HepG2 (cell line): ENCODE data around the gene NMNAT1. TPM values are rescaled to one million over a fixed set of nuclear protein-coding genes. Genes with fewer than 3 reads are reported as not detected.

Source experiments
- AHR ChIP-seq: IDR thresholded peaks from 2 replicates; pipeline ENCODE4 v1.6.1; 2018; ENCODE audit warnings: missing genetic modification reagents, missing compliant biosample characterization
- BRCA1 ChIP-seq: sonication (generic); formaldehyde crosslinking; IDR thresholded peaks from 2 replicates; pipeline ENCODE4 v1.4.0; 2020; ENCODE audit warnings: missing genetic modification reagents
- EHMT2 ChIP-seq: fragments of 200-600 bp; sonication (generic); IDR thresholded peaks from 2 replicates; pipeline ENCODE4 v1.7.0; 2017; ENCODE audit warnings: antibody characterized with exemption, low read depth, low read length, borderline replicate concordance
- GFI1 ChIP-seq: sonication (generic); formaldehyde crosslinking; IDR thresholded peaks from 2 replicates; pipeline ENCODE4 v1.5.0; 2020; ENCODE audit warnings: missing genetic modification reagents, mild to moderate bottlenecking, borderline replicate concordance
- HES4 ChIP-seq: sonication (generic); formaldehyde crosslinking; IDR thresholded peaks from 2 replicates; pipeline ENCODE4 v1.9.0; 2021; ENCODE audit warnings: mild to moderate bottlenecking, missing genetic modification reagents, borderline replicate concordance
- KDM1A ChIP-seq: IDR thresholded peaks from 2 replicates; pipeline ENCODE4 v1.6.1; 2016; ENCODE audit warnings: missing compliant biosample characterization
- KDM2A ChIP-seq: sonication (generic); formaldehyde crosslinking; IDR thresholded peaks from 2 replicates; pipeline ENCODE4 v1.4.0; 2020; ENCODE audit warnings: low read depth, missing genetic modification reagents, borderline replicate concordance
- MIXL1 ChIP-seq: IDR thresholded peaks from 2 replicates; pipeline ENCODE4 v1.6.1; 2016
- NFRKB ChIP-seq: fragments of 450-650 bp; IDR thresholded peaks from 2 replicates; pipeline ENCODE4 v1.6.1; 2017
- REXO4 ChIP-seq: sonication (generic); formaldehyde crosslinking; IDR thresholded peaks from 2 replicates; pipeline ENCODE4 v1.8.0; 2022; ENCODE audit warnings: missing genetic modification reagents, mild to moderate bottlenecking, borderline replicate concordance
- SALL2 ChIP-seq: sonication (generic); formaldehyde crosslinking; IDR thresholded peaks from 2 replicates; pipeline ENCODE4 v1.8.1; 2023; ENCODE audit warnings: mild to moderate bottlenecking, missing genetic modification reagents, inconsistent platforms
- SP140L ChIP-seq: sonication (generic); formaldehyde crosslinking; IDR thresholded peaks from 2 replicates; pipeline ENCODE4 v1.4.0; 2020; ENCODE audit warnings: missing genetic modification reagents, borderline replicate concordance
- STAG1 ChIP-seq: sonication (generic); formaldehyde crosslinking; IDR thresholded peaks from 2 replicates; pipeline ENCODE4 v1.4.0; 2020; ENCODE audit warnings: missing genetic modification reagents
- TCF7L2 ChIP-seq: IDR thresholded peaks from 2 replicates; pipeline ENCODE4 v1.6.1; 2011; ENCODE audit warnings: mild to moderate bottlenecking, low read depth, low read length, moderate library complexity
- ZBTB38 ChIP-seq: sonication (generic); formaldehyde crosslinking; IDR thresholded peaks from 2 replicates; pipeline ENCODE4 v1.5.1; 2020; ENCODE audit warnings: mild to moderate bottlenecking, missing genetic modification reagents
- ZFX ChIP-seq: sonication (generic); formaldehyde crosslinking; IDR thresholded peaks from 2 replicates; pipeline ENCODE4 v1.4.0; 2020; ENCODE audit warnings: mild to moderate bottlenecking, low read depth, missing genetic modification reagents, moderate library complexity
- ZMAT3 ChIP-seq: sonication (generic); formaldehyde crosslinking; conservative IDR thresholded peaks from 2 replicates; pipeline ENCODE4 v1.7.0; 2021; ENCODE audit warnings: missing genetic modification reagents
- ZMYM2 ChIP-seq: sonication (generic); formaldehyde crosslinking; IDR thresholded peaks from 2 replicates; pipeline ENCODE4 v1.8.0; 2022; ENCODE audit warnings: mild to moderate bottlenecking, missing genetic modification reagents
- ZMYM4 ChIP-seq: sonication (generic); formaldehyde crosslinking; IDR thresholded peaks from 2 replicates; pipeline ENCODE4 v1.8.1; 2023; ENCODE audit warnings: mild to moderate bottlenecking, missing genetic modification reagents
- ZNF10 ChIP-seq: sonication (generic); formaldehyde crosslinking; IDR thresholded peaks from 2 replicates; pipeline ENCODE4 v1.4.0; 2020; ENCODE audit warnings: mild to moderate bottlenecking, low read depth, missing genetic modification reagents, borderline replicate concordance
- ZNF256 ChIP-seq: sonication (generic); formaldehyde crosslinking; conservative IDR thresholded peaks from 2 replicates; pipeline ENCODE4 v1.4.0; 2020; ENCODE audit warnings: missing genetic modification reagents
- ZNF260 ChIP-seq: sonication (generic); formaldehyde crosslinking; IDR thresholded peaks from 2 replicates; pipeline ENCODE4 v1.4.0; 2020; ENCODE audit warnings: missing genetic modification reagents, low read depth, mild to moderate bottlenecking, borderline replicate concordance
- ZNF333 ChIP-seq: sonication (generic); formaldehyde crosslinking; IDR thresholded peaks from 2 replicates; pipeline ENCODE4 v1.4.0; 2020; ENCODE audit warnings: mild to moderate bottlenecking, missing genetic modification reagents, borderline replicate concordance
- ZNF792 ChIP-seq: IDR thresholded peaks from 2 replicates; pipeline ENCODE4 v1.6.1; 2016
- ZSCAN12 ChIP-seq: sonication (generic); formaldehyde crosslinking; IDR thresholded peaks from 2 replicates; pipeline ENCODE4 v1.9.0; 2021; ENCODE audit warnings: mild to moderate bottlenecking, missing genetic modification reagents
- ZSCAN31 ChIP-seq: sonication (generic); formaldehyde crosslinking; IDR thresholded peaks from 2 replicates; pipeline ENCODE4 v1.5.0; 2020; ENCODE audit warnings: low read depth, mild to moderate bottlenecking, missing genetic modification reagents
- polyA plus RNA-seq, 8 experiments: library from polyadenylated mRNA; depleted of rRNA in 3 of 8; stranded (reverse) in 7 of 8; unstranded in 1 of 8; fragments of >200 nt; fragmentation: Illumina TruSeq in 4 of 8; extraction: Trizol in 4 of 8; gene quantifications; 2 replicates each; pipeline versions ENCODE4 v1.2.1 to v1.2.3, GENCODE V29; 2011 to 2016; ENCODE audit warnings: low read depth in 4 of 8, missing spikeins in 1 of 8, mixed read lengths in 1 of 8; ENCODE audit not compliant: insufficient read depth in 1 of 8
- total RNA-seq, 5 experiments: library from RNA; depleted of rRNA; stranded (reverse); fragments of >200 nt; fragmentation: Illumina TruSeq; extraction: Trizol; gene quantifications; 2 replicates each; pipeline ENCODE4 v1.2.3, GENCODE V29; 2016; ENCODE audit warnings: low read depth in 1 of 5
- TF ChIP-seq, protein P1 (sequence below): fragments of 450-650 bp; IDR thresholded peaks from 2 replicates; pipeline ENCODE4 v1.6.1; 2016
- TF ChIP-seq, protein P2 (sequence below): sonication (generic); formaldehyde crosslinking; IDR thresholded peaks from 2 replicates; pipeline ENCODE4 v1.5.0; 2020; ENCODE audit warnings: missing genetic modification reagents
- TF ChIP-seq, protein P3 (sequence below): sonication (generic); formaldehyde crosslinking; IDR thresholded peaks from 2 replicates; pipeline ENCODE4 v1.5.1; 2020; ENCODE audit warnings: missing genetic modification reagents, mild to moderate bottlenecking, borderline replicate concordance

Gene NMNAT1
- total and polyA plus RNA-seq, 2 of the 13 experiments (the other 11 are each of a cell fraction or from before 2014, with no cell fraction given), result 5.6 to 12.2 TPM

DNA sequence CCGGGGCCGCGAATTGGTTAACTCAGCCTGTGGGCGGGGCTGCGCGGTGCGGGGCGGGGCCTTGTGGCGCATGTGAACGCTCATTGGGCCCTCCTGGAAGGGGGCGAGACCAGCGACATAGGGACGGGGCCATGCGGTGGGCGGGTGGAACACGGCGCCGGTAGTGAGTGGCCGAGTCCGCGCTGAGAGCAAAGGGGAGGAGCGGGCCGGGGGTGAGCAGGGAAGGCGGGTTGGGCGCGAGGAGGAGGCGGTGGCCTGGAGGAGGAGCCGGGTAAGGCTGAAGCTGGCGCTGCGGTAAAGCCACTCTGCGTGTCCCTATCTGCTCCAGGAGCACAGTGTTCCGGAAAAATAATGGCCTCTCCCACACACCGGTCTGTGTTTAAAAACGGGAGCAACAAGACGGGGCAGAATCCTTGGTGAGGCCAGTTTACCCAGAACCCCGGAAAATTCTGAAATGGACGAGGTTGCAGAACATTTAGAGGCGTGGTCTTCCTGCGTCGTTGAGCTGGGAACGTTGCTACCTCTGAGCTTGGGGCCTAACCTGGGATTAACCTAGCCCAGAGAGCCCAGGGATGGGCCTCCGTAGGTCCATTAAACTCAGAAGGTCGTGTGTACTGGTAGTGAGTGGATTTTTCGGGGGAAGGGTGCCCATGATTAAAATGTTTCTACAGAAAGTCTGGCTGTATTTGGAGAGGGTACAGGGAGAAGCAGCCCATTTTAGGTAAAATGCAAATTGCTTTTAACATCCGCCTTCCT is 32.7 kb upstream of the NMNAT1 start (continued):
- TF ChIP-seq HES4 (CRISPR knock-in tag), result no peak
- TF ChIP-seq ZSCAN12 (CRISPR knock-in tag), result 0 out of 2 replicates have a peak, but pooled peaks have one; percentile 52
- peak; percentile 65 for TF ChIP-seq ZMYM4 (CRISPR knock-in tag)
- TF ChIP-seq TCF7L2, result no peak
- no peak for TF ChIP-seq STAG1 (CRISPR knock-in tag)
- no peak for TF ChIP-seq ZNF260 (CRISPR knock-in tag)
- peak; percentile 66; the same call in 1 of the 2 replicates for TF ChIP-seq KDM2A (CRISPR knock-in tag)
- no peak for TF ChIP-seq KDM1A (CRISPR knock-in tag)
- TF ChIP-seq EHMT2, result no peak
- peak; percentile 81; the same call in 1 of the 2 replicates for TF ChIP-seq ZNF256 (CRISPR knock-in tag)
- TF ChIP-seq AHR (CRISPR knock-in tag), result no peak
- TF ChIP-seq ZMYM2 (CRISPR knock-in tag), result no peak
- no peak for TF ChIP-seq ZNF10 (CRISPR knock-in tag)
- TF ChIP-seq BRCA1 (CRISPR knock-in tag), result peak; percentile 61; the same call in 1 of the 2 replicates
- peak; percentile 65 for TF ChIP-seq ZFX (CRISPR knock-in tag)
- peak; percentile 37; the same call in 1 of the 2 replicates for TF ChIP-seq MIXL1 (CRISPR knock-in tag)
- TF ChIP-seq GFI1 (CRISPR knock-in tag), result no peak
- TF ChIP-seq ZBTB38 (CRISPR knock-in tag), result peak; percentile 17; the same call in 1 of the 2 replicates
- no peak for TF ChIP-seq ZNF792 (CRISPR knock-in tag)
- peak; percentile 58; the same call in 1 of the 2 replicates for TF ChIP-seq ZMAT3 (CRISPR knock-in tag)
- TF ChIP-seq SALL2 (CRISPR knock-in tag), result peak; percentile 52; the same call in 1 of the 2 replicates
- TF ChIP-seq NFRKB, result no peak
- TF ChIP-seq SP140L (CRISPR knock-in tag), result no peak
- TF ChIP-seq, protein P1, sequence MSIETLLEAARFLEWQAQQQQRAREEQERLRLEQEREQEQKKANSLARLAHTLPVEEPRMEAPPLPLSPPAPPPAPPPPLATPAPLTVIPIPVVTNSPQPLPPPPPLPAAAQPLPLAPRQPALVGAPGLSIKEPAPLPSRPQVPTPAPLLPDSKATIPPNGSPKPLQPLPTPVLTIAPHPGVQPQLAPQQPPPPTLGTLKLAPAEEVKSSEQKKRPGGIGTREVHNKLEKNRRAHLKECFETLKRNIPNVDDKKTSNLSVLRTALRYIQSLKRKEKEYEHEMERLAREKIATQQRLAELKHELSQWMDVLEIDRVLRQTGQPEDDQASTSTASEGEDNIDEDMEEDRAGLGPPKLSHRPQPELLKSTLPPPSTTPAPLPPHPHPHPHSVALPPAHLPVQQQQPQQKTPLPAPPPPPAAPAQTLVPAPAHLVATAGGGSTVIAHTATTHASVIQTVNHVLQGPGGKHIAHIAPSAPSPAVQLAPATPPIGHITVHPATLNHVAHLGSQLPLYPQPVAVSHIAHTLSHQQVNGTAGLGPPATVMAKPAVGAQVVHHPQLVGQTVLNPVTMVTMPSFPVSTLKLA, result peak; percentile 63
- no peak for TF ChIP-seq REXO4 (CRISPR knock-in tag)
- TF ChIP-seq, protein P2, sequence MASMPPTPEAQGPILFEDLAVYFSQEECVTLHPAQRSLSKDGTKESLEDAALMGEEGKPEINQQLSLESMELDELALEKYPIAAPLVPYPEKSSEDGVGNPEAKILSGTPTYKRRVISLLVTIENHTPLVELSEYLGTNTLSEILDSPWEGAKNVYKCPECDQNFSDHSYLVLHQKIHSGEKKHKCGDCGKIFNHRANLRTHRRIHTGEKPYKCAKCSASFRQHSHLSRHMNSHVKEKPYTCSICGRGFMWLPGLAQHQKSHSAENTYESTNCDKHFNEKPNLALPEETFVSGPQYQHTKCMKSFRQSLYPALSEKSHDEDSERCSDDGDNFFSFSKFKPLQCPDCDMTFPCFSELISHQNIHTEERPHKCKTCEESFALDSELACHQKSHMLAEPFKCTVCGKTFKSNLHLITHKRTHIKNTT (CRISPR knock-in tag), result 0 out of 2 replicates have a peak, but pooled peaks have one; percentile 71
- TF ChIP-seq, protein P3, sequence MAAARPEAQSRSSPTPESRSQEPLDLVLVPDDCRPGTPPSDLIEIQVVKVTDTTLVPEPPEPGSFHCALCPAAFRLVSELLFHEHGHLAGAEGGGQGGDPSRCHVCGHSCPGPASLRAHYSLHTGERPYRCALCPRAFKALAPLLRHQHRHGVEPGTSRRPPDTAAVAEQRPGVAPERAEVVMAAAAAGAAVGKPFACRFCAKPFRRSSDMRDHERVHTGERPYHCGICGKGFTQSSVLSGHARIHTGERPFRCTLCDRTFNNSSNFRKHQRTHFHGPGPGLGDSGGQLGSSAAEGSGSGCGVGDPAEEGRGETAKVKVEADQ, result 0 out of 2 replicates have a peak, but pooled peaks have one; percentile 27
- TF ChIP-seq ZSCAN31 (CRISPR knock-in tag), result peak; percentile 51; the same call in 1 of the 2 replicates
- TF ChIP-seq ZNF333 (CRISPR knock-in tag), result no peak
